NCI-H460 (cell line): Measurements from ENCODE around the gene CYP20A1. TPM values are rescaled to one million over a fixed set of nuclear protein-coding genes. Genes with fewer than 3 reads are reported as not detected.
"Not testable (repeated sequence)": the region's sequence is repeated elsewhere in the genome, so short reads cannot be mapped to it uniquely, and the experiment has no call there.

Experiments
- DNase-seq: peaks from one replicate; pipeline ENCODE4 v3.0.0-alpha.2; 2016; ENCODE audit warnings: low read depth; ENCODE audit errors: extremely low read depth
- polyA plus RNA-seq: library from polyadenylated mRNA; depleted of rRNA; stranded (reverse); fragments of >200 nt; gene quantifications from 2 replicates; pipeline ENCODE4 v1.2.3, GENCODE V29; 2014; cell fraction: nucleus; rRNA removed
- total RNA-seq: library from RNA; depleted of rRNA; stranded (reverse); fragments of >200 nt; shearing (Covaris generic); gene quantifications from 2 replicates; pipeline ENCODE4 v1.2.3, GENCODE V29; 2014; rRNA removed

CYP20A1 gene
- 27.1 and 32.4 TPM in 2 replicates for total RNA-seq
- polyA plus RNA-seq, result 6.4 and 10.2 TPM in 2 replicates

- peak; percentile 91 for DNase-seq
Measured at GRCh38 chr2:203238704-203239526, at the start of gene CYP20A1. Gene CYP20A1, plus strand, starts transcription at chr2:203239018. Its CDS starts 45 bp downstream, at chr2:203239063.

GRCh38 chr2:203190547-203190946 lies 48.3 kb upstream of the CYP20A1 start:
- DNase-seq, result not testable (repeated sequence)

GRCh38 chr2:203191026-203191425 lies 47.8 kb upstream of the CYP20A1 start:
- DNase-seq, result not testable (repeated sequence)

GRCh38 chr2:203191961-203192360 lies 46.9 kb upstream of the CYP20A1 start:
- no peak for DNase-seq

- no peak for DNase-seq
Measured at GRCh38 chr2:203195331-203196036, 43.3 kb upstream of the CYP20A1 start.

- DNase-seq, result no peak
Measured at GRCh38 chr2:203200866-203201265, 38.0 kb upstream of the CYP20A1 start.

GRCh38 chr2:203201426-203201825 lies 37.4 kb upstream of the CYP20A1 start:
- DNase-seq, result no peak

GRCh38 chr2:203209538-203209937 lies 29.3 kb upstream of the CYP20A1 start:
- DNase-seq, result no peak

- peak; percentile 11 for DNase-seq
Measured at GRCh38 chr2:203225423-203226039, 13.3 kb upstream of the CYP20A1 start.

GRCh38 chr2:203229674-203230073 lies 9.1 kb upstream of the CYP20A1 start:
- DNase-seq, result not testable (repeated sequence)

GRCh38 chr2:203237346-203238238 lies 1.2 kb upstream of the CYP20A1 start:
- DNase-seq, result no peak

GRCh38 chr2:203238292-203238703 lies 520 bp upstream of the CYP20A1 start:
- no peak for DNase-seq

GRCh38 chr2:203240491-203240890 lies 1.7 kb downstream of the CYP20A1 start:
- DNase-seq, result no peak

GRCh38 chr2:203242518-203242917 lies 3.7 kb downstream of the CYP20A1 start:
- no peak for DNase-seq

- DNase-seq, result no peak
Measured at GRCh38 chr2:203246646-203247045, 7.8 kb downstream of the CYP20A1 start.

- DNase-seq, result no peak
Measured at GRCh38 chr2:203252818-203253217, 14.0 kb downstream of the CYP20A1 start.

- not testable (repeated sequence) for DNase-seq
Measured at GRCh38 chr2:203253422-203254095, 14.7 kb downstream of the CYP20A1 start.

- no peak for DNase-seq
Measured at GRCh38 chr2:203261326-203262159, 22.7 kb downstream of the CYP20A1 start.

GRCh38 chr2:203279288-203279687 lies 40.5 kb downstream of the CYP20A1 start:
- no peak for DNase-seq
